GM21576 (cell line): ENCODE data around the gene PTPRN2.

Source experiments
- ATAC-seq: cut with Tn5 transposase; IDR thresholded peaks from one replicate; pipeline ENCODE4 v1.9.1; 2021; ENCODE audit warnings: mild to moderate bottlenecking, moderate library complexity; ENCODE audit not compliant: unreplicated experiment

The PTPRN2 gene

GRCh38 chr7:158289761-158290523, 297.7 kb downstream of the PTPRN2 start:
- no peak for ATAC-seq

GRCh38 chr7:158289231-158289630, 298.4 kb downstream of the PTPRN2 start:
- no peak for ATAC-seq

- no peak for ATAC-seq
Measured at GRCh38 chr7:158286210-158286609, 301.4 kb downstream of the PTPRN2 start.

- no peak for ATAC-seq
Measured at GRCh38 chr7:158285383-158285770, 302.2 kb downstream of the PTPRN2 start.

- ATAC-seq: no peak
Measured at GRCh38 chr7:158284617-158285382, 302.8 kb downstream of the PTPRN2 start.

DNA sequence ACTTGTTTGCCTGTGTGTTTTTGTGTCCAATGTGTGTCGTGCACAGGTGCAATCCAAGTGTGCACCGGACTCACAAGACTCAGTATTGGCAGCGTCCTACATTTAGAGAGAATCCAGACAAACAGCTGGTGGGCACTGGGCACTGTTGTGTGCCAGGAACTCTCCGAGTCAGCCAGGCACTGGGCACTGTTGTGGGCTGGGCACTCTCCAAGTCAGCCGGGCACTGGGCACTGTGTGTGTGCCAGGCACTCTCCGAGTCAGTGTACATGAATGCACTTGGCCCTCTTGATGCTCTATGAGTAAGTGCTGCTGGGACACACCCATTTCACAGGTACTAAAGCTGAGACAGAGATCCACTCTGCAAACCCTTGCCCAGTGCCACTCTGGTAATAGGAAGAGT, 303.5 kb downstream of the PTPRN2 start:
- ATAC-seq: no peak

GRCh38 chr7:158283016-158283974, 304.3 kb downstream of the PTPRN2 start:
- no peak for ATAC-seq

- ATAC-seq: no peak
Measured at GRCh38 chr7:158282461-158283001, 305.1 kb downstream of the PTPRN2 start.

- no peak for ATAC-seq
Measured at GRCh38 chr7:158281441-158281840, 306.2 kb downstream of the PTPRN2 start.

DNA sequence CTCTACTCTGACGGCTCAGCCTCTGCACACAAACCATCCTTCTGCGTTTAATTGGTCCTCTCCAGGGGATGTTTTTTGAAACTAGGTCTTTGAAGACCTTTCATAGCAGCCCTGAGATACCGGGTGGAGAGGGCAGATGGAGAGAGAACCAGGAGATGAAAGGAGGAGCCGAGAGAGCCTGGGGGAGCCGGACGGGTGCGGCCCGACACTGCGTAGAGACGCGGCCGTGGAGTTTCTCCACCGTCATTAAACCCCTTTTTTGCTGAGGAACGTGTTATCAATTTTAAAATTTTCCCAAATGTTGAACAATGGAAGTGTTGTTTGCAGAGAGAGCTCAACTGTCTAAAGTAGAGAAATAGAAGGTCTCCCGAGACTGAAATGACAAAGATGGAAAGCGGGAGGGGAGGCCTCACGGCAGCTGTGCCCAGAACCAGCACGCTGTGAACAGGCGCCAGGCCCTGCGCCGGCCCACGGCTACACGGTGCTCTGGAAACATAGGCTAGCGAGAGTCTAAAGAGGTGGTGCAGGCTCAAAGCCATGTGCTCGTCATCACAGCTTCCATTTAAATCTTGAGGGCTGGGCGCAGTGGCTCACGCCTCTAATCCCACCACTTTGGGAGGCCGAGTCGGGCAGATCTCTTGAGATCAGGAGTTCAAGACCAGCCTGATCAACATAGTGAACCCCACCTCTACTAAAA, 307.0 kb downstream of the PTPRN2 start:
- no peak for ATAC-seq

- no peak for ATAC-seq
Measured at GRCh38 chr7:158279539-158280447, 307.8 kb downstream of the PTPRN2 start.

DNA sequence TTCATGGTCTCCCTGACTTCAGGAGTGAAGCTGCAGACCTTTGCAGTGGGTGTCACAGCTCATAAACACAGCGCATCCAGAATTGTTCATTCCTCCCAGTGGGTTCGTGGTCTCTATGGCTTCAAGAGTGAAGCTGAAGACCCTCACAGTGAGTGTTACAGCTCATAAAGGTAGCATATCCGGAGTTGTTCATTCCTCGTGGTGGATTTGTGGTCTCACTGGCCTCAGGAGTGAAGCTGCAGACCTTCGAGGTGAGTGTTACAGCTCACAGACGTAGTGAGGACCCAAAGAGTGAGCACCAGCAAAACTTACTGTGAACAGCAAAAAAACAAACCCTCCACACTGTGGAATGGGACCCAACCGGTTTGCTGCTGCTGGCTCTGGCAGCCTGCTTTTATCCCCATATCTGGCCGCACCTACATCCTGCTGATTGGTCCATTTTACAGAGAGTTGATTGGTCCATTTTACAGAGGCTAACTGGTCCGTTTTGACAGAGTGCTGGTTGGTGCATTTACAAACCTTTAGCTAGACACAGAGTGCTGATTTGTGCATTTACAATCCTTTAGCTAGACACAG, 308.8 kb downstream of the PTPRN2 start:
- no peak for ATAC-seq

- no peak for ATAC-seq
Measured at GRCh38 chr7:158277219-158278141, 310.1 kb downstream of the PTPRN2 start.

DNA sequence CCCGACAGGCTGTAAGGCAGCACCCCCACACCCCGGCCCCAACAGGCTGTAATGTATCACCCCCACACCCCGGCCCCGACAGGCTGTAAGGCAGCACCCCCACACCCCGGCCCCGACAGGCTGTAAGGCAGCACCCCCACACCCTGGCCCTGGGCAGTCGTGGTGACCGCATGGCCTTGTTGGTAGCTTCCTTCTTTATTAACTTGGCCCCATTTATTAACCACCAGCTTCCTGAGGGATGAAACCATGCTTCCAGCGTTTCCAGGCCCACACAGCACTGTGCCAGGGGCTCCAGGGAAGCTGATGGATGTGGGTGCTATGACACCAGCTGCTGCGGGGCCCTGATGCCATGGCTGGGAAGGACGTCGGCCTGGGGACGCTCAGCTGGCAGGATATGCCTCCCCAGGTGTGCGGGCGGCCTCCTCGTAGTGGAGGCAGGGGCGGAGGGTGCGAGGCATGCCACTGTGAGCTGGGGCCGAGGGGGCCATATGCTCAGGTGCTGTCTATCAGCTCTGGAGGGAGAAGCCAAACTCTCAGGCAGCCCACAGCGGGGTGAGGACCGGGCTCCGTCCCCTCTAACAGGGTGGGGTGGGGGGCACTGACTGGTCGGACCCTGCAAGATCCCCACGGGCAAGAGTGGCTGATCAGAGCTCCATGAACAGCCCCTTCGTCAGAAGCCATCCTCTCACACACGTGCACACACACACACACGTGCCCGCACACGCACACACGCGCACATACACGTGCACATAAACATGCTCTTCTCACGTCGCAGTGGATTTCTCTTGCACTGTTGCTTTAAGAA, 311.0 kb downstream of the PTPRN2 start:
- no peak for ATAC-seq

DNA sequence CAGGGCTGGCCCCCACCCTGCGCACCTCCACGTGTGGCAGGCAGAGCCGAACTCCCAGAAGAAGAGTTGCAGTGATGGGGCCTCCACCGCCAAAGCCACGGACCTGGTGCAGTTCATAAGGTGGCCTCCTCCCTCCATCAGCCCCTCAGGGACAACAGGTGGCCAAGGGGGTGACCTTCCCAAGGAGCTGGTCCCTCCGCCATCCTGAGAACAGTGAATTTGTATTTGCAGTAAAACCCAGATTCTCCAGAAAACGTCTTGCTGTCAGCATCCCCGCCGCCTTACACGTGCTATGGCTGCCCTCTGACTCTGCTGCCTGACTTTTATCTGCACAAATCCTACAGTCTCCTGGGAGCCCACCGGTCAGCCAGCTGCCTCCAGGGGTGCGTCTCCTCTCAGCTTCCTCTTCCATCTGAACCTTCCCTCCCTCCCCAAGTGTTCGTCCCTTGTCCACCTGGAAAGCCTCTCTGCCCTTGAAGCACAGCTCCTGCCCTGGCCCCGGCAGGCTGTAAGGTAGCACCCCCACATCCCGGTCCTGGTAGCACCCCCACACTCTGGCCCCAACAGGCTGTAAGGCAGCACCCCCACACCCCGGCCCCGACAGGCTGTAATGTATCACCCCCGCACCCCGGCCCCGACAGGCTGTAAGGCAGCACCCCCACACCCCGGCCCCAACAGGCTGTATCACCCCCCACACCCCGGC, 311.8 kb downstream of the PTPRN2 start:
- no peak for ATAC-seq

- no peak for ATAC-seq
Measured at GRCh38 chr7:158274996-158275395, 312.6 kb downstream of the PTPRN2 start.
